Measurements from ENCODE around the gene LDLR. TPM values are rescaled to one million over a fixed set of nuclear protein-coding genes. Genes with fewer than 3 reads are reported as not detected.
A peak's percentile ranks its signal among the peaks of the same experiment; 100 is the strongest.
"Not testable (repeated sequence)": the region's sequence is repeated elsewhere in the genome, so short reads cannot be mapped to it uniquely, and the experiment has no call there.

The LDLR gene
- total and polyA plus RNA-seq, 2 experiments from 2014 or later: 13.8 to 29.6 TPM

DNA sequence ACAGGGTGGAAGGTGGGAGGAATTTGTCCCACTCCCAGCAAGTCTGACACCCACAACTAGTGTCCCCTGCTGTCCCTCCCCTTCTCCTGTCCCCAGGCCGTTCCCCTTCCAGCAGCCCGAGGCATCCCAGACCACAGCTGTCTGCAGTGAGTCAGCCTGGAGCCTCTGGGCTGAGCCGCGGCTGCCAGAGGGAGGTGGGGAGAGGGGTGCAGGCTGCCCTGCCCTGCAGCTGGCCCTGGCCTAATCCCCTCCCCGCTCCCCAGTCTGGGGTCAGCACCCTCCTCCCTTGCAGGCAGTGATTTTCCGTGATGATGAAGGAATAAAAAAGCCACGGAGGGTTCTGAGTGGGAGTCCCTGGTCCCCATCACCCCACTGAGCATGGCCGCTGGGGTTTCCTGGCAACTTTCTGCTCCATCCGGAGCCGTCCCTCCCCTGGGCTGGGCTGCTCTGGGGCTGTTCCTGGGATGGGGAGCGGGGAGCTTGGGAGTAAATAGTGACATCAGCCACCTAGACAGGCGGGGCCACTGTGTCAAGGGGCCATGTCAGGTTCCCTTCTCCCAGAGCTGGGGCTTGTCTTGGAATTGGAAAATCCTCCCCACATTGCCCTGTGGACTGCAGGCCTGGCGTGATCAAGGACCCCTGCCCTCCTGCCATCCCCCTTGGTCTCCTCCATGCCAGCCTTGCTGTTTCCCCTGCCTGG lies 49.5 kb downstream of the LDLR start:
- peak overlapping the region; percentile 56 for H2AFZ ChIP-seq
- whole genome bisulfite sequencing, 2 experiments (ENCODE audit: low coverage in 1 of 2, low lambda C conversion rate in 2 of 2, missing lambda C conversion rate in 2 of 2): 0 to 3% methylated on average over 11 to 13 of the region's 13 CpGs
- no peaks in the 10 kb centered on the region for H3K36me3 ChIP-seq (ENCODE audit: low read depth)
- H3K27ac ChIP-seq: peak overlapping the region; percentile 89
- in situ Hi-C loops (cut with MboI): no loop called here
- no peaks in the 10 kb centered on the region for H3K79me2 ChIP-seq (ENCODE audit: insufficient read depth)
- peak overlapping the region; percentile 79 for H3K4me2 ChIP-seq (ENCODE audit: unreplicated experiment)
- peak; percentile 93 for DNase-seq
- no peaks in the 10 kb centered on the region for H3K9me3 ChIP-seq (ENCODE audit: low read depth)
- H3K27me3 ChIP-seq (replicated peaks; ENCODE audit: insufficient read depth): no peaks in the 10 kb centered on the region
- no peak for TF ChIP-seq EZH2 (IDR thresholded peaks at IDR 0.05; ENCODE audit: insufficient read depth, poor library complexity, severe bottlenecking)
- no peak for TF ChIP-seq EZH2phosphoT487 (IDR thresholded peaks at IDR 0.05; ENCODE audit: insufficient read depth, low read depth)
- peaks cover 24% of the 10 kb centered on the region for H3F3A ChIP-seq (ENCODE audit: insufficient read depth)
- H4K20me1 ChIP-seq (ENCODE audit: insufficient read depth): no peaks in the 10 kb centered on the region
- H3K9ac ChIP-seq: peak overlapping the region; percentile 71
- H3K9me2 ChIP-seq (ENCODE audit: insufficient read depth): no peaks in the 10 kb centered on the region
- peaks cover 34% of the 10 kb centered on the region for H3K4me1 ChIP-seq (ENCODE audit: insufficient read depth)
- peak overlapping the region; percentile 17 for H3K4me3 ChIP-seq

DNA sequence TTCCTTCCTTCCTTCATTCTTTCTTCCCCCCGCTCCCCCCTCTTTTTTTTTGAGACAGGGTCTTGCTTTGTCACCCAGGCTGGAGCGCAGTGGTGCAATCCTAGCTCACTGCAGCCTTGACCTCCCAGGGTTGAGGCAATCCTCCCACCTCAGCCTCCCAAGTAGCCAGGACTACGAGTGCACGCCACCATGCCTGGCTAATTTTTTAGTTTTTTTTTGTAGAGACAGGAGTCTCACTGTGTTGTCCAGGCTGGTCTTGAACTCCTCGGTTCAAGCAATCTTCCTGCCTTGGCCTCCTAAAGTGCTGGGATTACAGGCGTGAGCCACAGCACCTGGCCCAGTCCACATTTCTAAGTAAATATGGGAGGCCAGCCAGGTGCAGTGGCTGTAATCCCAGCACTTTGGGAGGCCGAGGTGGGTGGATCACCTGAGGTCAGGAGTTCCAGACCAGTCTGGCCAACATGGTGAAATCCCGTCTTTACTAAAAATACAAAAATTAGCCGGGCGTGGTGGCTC lies 50.8 kb downstream of the LDLR start:
- peaks cover 34% of the 10 kb centered on the region for H3K4me1 ChIP-seq (ENCODE audit: insufficient read depth)
- H3K9me3 ChIP-seq (ENCODE audit: low read depth); H3K9me2 ChIP-seq (ENCODE audit: insufficient read depth); H3K9ac ChIP-seq; DNase-seq; H3K27me3 ChIP-seq (replicated peaks; ENCODE audit: insufficient read depth); in situ Hi-C loops (cut with MboI); H4K20me1 ChIP-seq (ENCODE audit: insufficient read depth); H3K79me2 ChIP-seq (ENCODE audit: insufficient read depth); H3K36me3 ChIP-seq (ENCODE audit: low read depth); H3K4me3 ChIP-seq; H3K4me2 ChIP-seq (ENCODE audit: unreplicated experiment): not testable (repeated sequence)
- H3F3A ChIP-seq (ENCODE audit: insufficient read depth): peaks cover 28% of the 10 kb centered on the region
- peak overlapping the region; percentile 56; the same call in 1 of the 2 replicates for H2AFZ ChIP-seq
- 91 to 93% methylated on average over 9 to 10 of the region's 10 CpGs for WGBS, 2 experiments (ENCODE audit: low coverage in 1 of 2, low lambda C conversion rate in 2 of 2, missing lambda C conversion rate in 2 of 2)
- H3K27ac ChIP-seq: peak overlapping the region; percentile 89

- Histone ChIP-seq H2AFZ (no peak overlapping the region), H3K4me3 (no peak overlapping the region), H3K27me3 (replicated peaks; ENCODE audit: insufficient read depth) (no peaks in the 10 kb centered on the region), H3K4me1 (ENCODE audit: insufficient read depth) (peaks cover 34% of the 10 kb centered on the region), H3K9ac (no peak overlapping the region), H3K9me2 (ENCODE audit: insufficient read depth) (no peaks in the 10 kb centered on the region), H3K36me3 (ENCODE audit: low read depth) (no peaks in the 10 kb centered on the region), H3K4me2 (ENCODE audit: unreplicated experiment) (no peak overlapping the region), H4K20me1 (ENCODE audit: insufficient read depth) (no peaks in the 10 kb centered on the region), H3F3A (ENCODE audit: insufficient read depth) (peaks cover 28% of the 10 kb centered on the region), H3K27ac (no peak overlapping the region), H3K9me3 (ENCODE audit: low read depth) (no peaks in the 10 kb centered on the region), H3K79me2 (ENCODE audit: insufficient read depth) (no peaks in the 10 kb centered on the region)
- DNase-seq: no peak
- TF ChIP-seq EZH2phosphoT487 (IDR thresholded peaks at IDR 0.05; ENCODE audit: insufficient read depth, low read depth): no peak
- no peak for TF ChIP-seq EZH2 (IDR thresholded peaks at IDR 0.05; ENCODE audit: insufficient read depth, poor library complexity, severe bottlenecking)
- WGBS, 2 experiments (ENCODE audit: low coverage in 1 of 2, low lambda C conversion rate in 2 of 2, missing lambda C conversion rate in 2 of 2): 85 to 88% methylated on average over 8 to 9 of the region's 9 CpGs
- in situ Hi-C loops (cut with MboI): no loop called here
Measured at GRCh38 chr19:11140896-11141295, 51.6 kb downstream of the LDLR start.

- Histone ChIP-seq H3K27me3 (replicated peaks; ENCODE audit: insufficient read depth) (no peaks in the 10 kb centered on the region), H3F3A (ENCODE audit: insufficient read depth) (peaks cover 22% of the 10 kb centered on the region), H3K79me2 (ENCODE audit: insufficient read depth) (no peaks in the 10 kb centered on the region), H3K4me2 (ENCODE audit: unreplicated experiment) (peak overlapping the region; percentile 39), H3K36me3 (ENCODE audit: low read depth) (no peaks in the 10 kb centered on the region), H2AFZ (no peak overlapping the region), H3K9me2 (ENCODE audit: insufficient read depth) (no peaks in the 10 kb centered on the region), H3K9me3 (ENCODE audit: low read depth) (no peaks in the 10 kb centered on the region), H4K20me1 (ENCODE audit: insufficient read depth) (no peaks in the 10 kb centered on the region), H3K4me1 (ENCODE audit: insufficient read depth) (peaks cover 34% of the 10 kb centered on the region), H3K27ac (peak overlapping the region; percentile 94), H3K4me3 (0 out of 2 replicates have a peak overlapping the region, but pooled peaks have one; percentile 13), H3K9ac (peak overlapping the region; percentile 85; the same call in 1 of the 2 replicates)
- in situ Hi-C loops (cut with MboI): no loop called here
- 68 to 72% methylated on average over 9 of the region's 9 CpGs for WGBS, 2 experiments (ENCODE audit: low coverage in 1 of 2, low lambda C conversion rate in 2 of 2, missing lambda C conversion rate in 2 of 2)
- TF ChIP-seq EZH2 (IDR thresholded peaks at IDR 0.05; ENCODE audit: insufficient read depth, poor library complexity, severe bottlenecking): no peak
- TF ChIP-seq EZH2phosphoT487 (IDR thresholded peaks at IDR 0.05; ENCODE audit: insufficient read depth, low read depth): no peak
- DNase-seq: no peak
Measured at GRCh38 chr19:11141937-11142527, 52.8 kb downstream of the LDLR start.

Measured in GM23248 (cell line).